Measurements from ENCODE around the gene PTGER2. TPM values are rescaled to one million over a fixed set of nuclear protein-coding genes. Genes with fewer than 3 reads are reported as not detected.

The PTGER2 gene
- total RNA-seq, 2 donors from 2014 or later: 3.3 to 4.3 TPM

GRCh38 chr14:52275372-52275771, 38.7 kb upstream of the PTGER2 start:
- ATAC-seq (ENCODE audit: insufficient number of reproducible peaks, low FRiP score, low read depth) (no peak), DNase-seq (ENCODE audit: low spot score) (no peak)
- Histone ChIP-seq H3K4me1 (ENCODE audit: control insufficient read depth in 1 of 2, low read depth in 2 of 2) (peaks cover 4% of the 10 kb centered on the region in 2 donors), H3K27ac (no peak overlapping the region), H3K36me3 (no peaks in the 10 kb centered on the region), H3K4me3 (no peak overlapping the region), H3K27me3 (replicated peaks; ENCODE audit: insufficient read depth) (no peaks in the 10 kb centered on the region), H3K9me3 (no peaks in the 10 kb centered on the region)
- TF ChIP-seq CTCF (IDR thresholded peaks at IDR 0.05): no peak

- no peak for TF ChIP-seq CTCF (IDR thresholded peaks at IDR 0.05)
- no peak for DNase-seq (ENCODE audit: low spot score)
- no peak overlapping the region for H3K27ac ChIP-seq
- no peaks in the 10 kb centered on the region for H3K36me3 ChIP-seq
- H3K4me1 ChIP-seq (ENCODE audit: control insufficient read depth in 1 of 2, low read depth in 2 of 2): peaks cover 4% of the 10 kb centered on the region in 2 donors
- H3K9me3 ChIP-seq: no peaks in the 10 kb centered on the region
- ATAC-seq (ENCODE audit: insufficient number of reproducible peaks, low FRiP score, low read depth): no peak
- H3K27me3 ChIP-seq (replicated peaks; ENCODE audit: insufficient read depth): no peaks in the 10 kb centered on the region
- no peak overlapping the region for H3K4me3 ChIP-seq
Measured at GRCh38 chr14:52277552-52277951, 36.6 kb upstream of the PTGER2 start.

GRCh38 chr14:52279408-52279807, 34.7 kb upstream of the PTGER2 start:
- ATAC-seq (ENCODE audit: insufficient number of reproducible peaks, low FRiP score, low read depth): peak; percentile 78
- no peaks in the 10 kb centered on the region for H3K9me3 ChIP-seq

GRCh38 chr14:52283099-52283498, 31.0 kb upstream of the PTGER2 start:
- DNase-seq (ENCODE audit: low spot score): no peak
- H3K27ac ChIP-seq: no peak overlapping the region
- no peak overlapping the region for H3K4me3 ChIP-seq
- no peak for TF ChIP-seq CTCF (IDR thresholded peaks at IDR 0.05)
- no peaks in the 10 kb centered on the region for H3K9me3 ChIP-seq
- no peak for ATAC-seq (ENCODE audit: insufficient number of reproducible peaks, low FRiP score, low read depth)
- no peaks in the 10 kb centered on the region for H3K36me3 ChIP-seq
- peaks cover 4% of the 10 kb centered on the region in 2 donors for H3K4me1 ChIP-seq (ENCODE audit: control insufficient read depth in 1 of 2, low read depth in 2 of 2)
- no peaks in the 10 kb centered on the region for H3K27me3 ChIP-seq (replicated peaks; ENCODE audit: insufficient read depth)

More at GRCh38 chr14:52279408-52279807, 34.7 kb upstream of the PTGER2 start:
- Histone ChIP-seq H3K27ac (no peak overlapping the region), H3K27me3 (replicated peaks; ENCODE audit: insufficient read depth) (no peaks in the 10 kb centered on the region), H3K36me3 (no peaks in the 10 kb centered on the region), H3K4me3 (no peak overlapping the region), H3K4me1 (ENCODE audit: control insufficient read depth in 1 of 2, low read depth in 2 of 2) (peaks cover 4% of the 10 kb centered on the region in 2 donors)
- DNase-seq (ENCODE audit: low spot score): no peak
- no peak for TF ChIP-seq CTCF (IDR thresholded peaks at IDR 0.05)

GRCh38 chr14:52286661-52287649, 27.2 kb upstream of the PTGER2 start:
- no peak for TF ChIP-seq CTCF (IDR thresholded peaks at IDR 0.05)
- no peaks in the 10 kb centered on the region for H3K4me1 ChIP-seq (ENCODE audit: control insufficient read depth in 1 of 2, low read depth in 2 of 2)
- H3K27me3 ChIP-seq (replicated peaks; ENCODE audit: insufficient read depth): no peaks in the 10 kb centered on the region
- H3K36me3 ChIP-seq: no peaks in the 10 kb centered on the region
- DNase-seq (ENCODE audit: low spot score): no peak
- no peak overlapping the region for H3K4me3 ChIP-seq
- no peaks in the 10 kb centered on the region for H3K9me3 ChIP-seq
- H3K27ac ChIP-seq: no peak overlapping the region
- no peak for ATAC-seq (ENCODE audit: insufficient number of reproducible peaks, low FRiP score, low read depth)

All from thoracic aorta (tissue), 2 donors.